UCSD-AML1 (cell line): Measurements from ENCODE around the gene POLG2.
"Not testable (repeated sequence)": the region's sequence is repeated elsewhere in the genome, so short reads cannot be mapped to it uniquely, and the experiment has no call there.

ENCODE experiments used
- DNase-seq: peaks from one replicate; lab custom pipeline; 2025; ENCODE audit not compliant: unreplicated experiment; lab: John Stamatoyannopoulos, UW

POLG2 gene

GRCh38 chr17:64491034-64491860, 5.6 kb downstream of the POLG2 start:
- peak; percentile 30 for DNase-seq

GRCh38 chr17:64488301-64488700, 8.6 kb downstream of the POLG2 start:
- DNase-seq = no peak

GRCh38 chr17:64484380-64484779, 12.5 kb downstream of the POLG2 start:
- DNase-seq = no peak

GRCh38 chr17:64480951-64481350, 15.9 kb downstream of the POLG2 start:
- no peak for DNase-seq

GRCh38 chr17:64477849-64478248, 19.0 kb downstream of the POLG2 start:
- no peak for DNase-seq

- no peak for DNase-seq
These were observed 24.3 kb downstream of the POLG2 start for GRCh38 chr17:64472564-64472963.

- no peak for DNase-seq
These were observed 25.4 kb downstream of the POLG2 start for GRCh38 chr17:64471440-64471839.

- no peak for DNase-seq
These were observed 26.2 kb downstream of the POLG2 start for GRCh38 chr17:64470625-64471024.

- not testable (repeated sequence) for DNase-seq
These were observed 30.0 kb downstream of the POLG2 start for GRCh38 chr17:64466834-64467233.

GRCh38 chr17:64466019-64466735, 30.7 kb downstream of the POLG2 start:
- DNase-seq = no peak

GRCh38 chr17:64461788-64462187, 35.1 kb downstream of the POLG2 start:
- DNase-seq = no peak

GRCh38 chr17:64460955-64461354, 35.9 kb downstream of the POLG2 start:
- DNase-seq = no peak

GRCh38 chr17:64459818-64460217, 37.0 kb downstream of the POLG2 start:
- DNase-seq = not testable (repeated sequence)

GRCh38 chr17:64459284-64459747, 37.5 kb downstream of the POLG2 start:
- DNase-seq = no peak

- no peak for DNase-seq
These were observed 38.1 kb downstream of the POLG2 start for GRCh38 chr17:64458756-64459155.

GRCh38 chr17:64457156-64457555, 39.7 kb downstream of the POLG2 start:
- DNase-seq = no peak

- no peak for DNase-seq
These were observed 40.6 kb downstream of the POLG2 start for GRCh38 chr17:64455993-64456885.

- no peak for DNase-seq
These were observed 47.3 kb downstream of the POLG2 start for GRCh38 chr17:64449545-64449944.

- DNase-seq = peak; percentile 42
These were observed 48.0 kb downstream of the POLG2 start, which contains the start of gene MILR1 for GRCh38 chr17:64448665-64449512. Gene MILR1 (plus strand): TSS chr17:64449115. CDS start chr17:64449169, 54 bp downstream.

- DNase-seq = no peak
These were observed 49.3 kb downstream of the POLG2 start for GRCh38 chr17:64447526-64447925.
